Peyer's patch (tissue), 4 donors: ENCODE data around the gene PHF11. TPM values are rescaled to one million over a fixed set of nuclear protein-coding genes. Genes with fewer than 3 reads are reported as not detected.
A peak's percentile ranks its signal among the peaks of the same experiment; 100 is the strongest.

ENCODE experiments used
- DNase-seq, 3 donors: peaks; one replicate each; pipeline ENCODE4 v3.0.0-alpha.2; 2017 to 2019
- H3K27ac ChIP-seq, 4 donors: fragments of 200-600 bp; sonication (generic); one replicate each; pipeline ENCODE4 v1.5.1; 2016 to 2019
- H3K27me3 ChIP-seq, 2 donors: fragments of 200-600 bp; sonication (generic); one replicate each; pipeline ENCODE4 v1.5.1; 2019
- H3K36me3 ChIP-seq, 3 donors: fragments of 200-600 bp; sonication (generic); one replicate each; pipeline ENCODE4 v1.5.1; 2016 to 2019
- H3K4me1 ChIP-seq, 4 donors: fragments of 200-600 bp; sonication (generic); one replicate each; pipeline ENCODE4 v1.5.1; 2016 to 2019
- H3K4me3 ChIP-seq, 4 donors: fragments of 200-600 bp; sonication (generic); 1 replicate in 3 of 4; 2 replicates in 1 of 4; pipeline ENCODE4 v1.5.1; 2016 to 2019; ENCODE audit warnings: mild to moderate bottlenecking in 1 of 4
- H3K9me3 ChIP-seq, 4 donors: fragments of 200-600 bp; sonication (generic); one replicate each; pipeline ENCODE4 v1.5.1; 2016 to 2019; ENCODE audit warnings: mild to moderate bottlenecking in 1 of 4
- CTCF ChIP-seq, 6 experiments: fragments of 450-650 bp in 4 of 6; fragments of 200-600 bp in 2 of 6; sonication (generic) in 1 of 6; IDR thresholded peaks; one replicate each; pipeline ENCODE4 v1.5.1; 2017 to 2019; ENCODE audit warnings: antibody characterized with exemption in 6 of 6, mild to moderate bottlenecking in 3 of 6, moderate library complexity in 1 of 6
- POLR2A ChIP-seq, 2 donors: fragments of 450-650 bp; IDR thresholded peaks; one replicate each; pipeline ENCODE4 v1.5.1; 2017; ENCODE audit warnings: antibody characterized with exemption in 2 of 2, mild to moderate bottlenecking in 2 of 2, moderate library complexity in 2 of 2
- total RNA-seq, 4 donors: library from RNA; depleted of rRNA; stranded (reverse); fragments of >200 nt; gene quantifications; one replicate each; pipeline ENCODE4 v1.1.0, GENCODE V29; 2016

The PHF11 gene
- total RNA-seq, 4 donors from 2014 or later = 26.1 to 61.9 (median 57.4) TPM

- no peak for TF ChIP-seq CTCF (IDR thresholded peaks at IDR 0.05)
- TF ChIP-seq POLR2A (IDR thresholded peaks at IDR 0.05) = no peak
- DNase-seq = no peak
- H3K36me3 ChIP-seq = peaks cover 0 to 53% (median 0%) of the 10 kb centered on the region in 3 donors
Observed at GRCh38 chr13:49524740-49525501, 29.2 kb downstream of the PHF11 start.

GRCh38 chr13:49527123-49527522, 31.4 kb downstream of the PHF11 start:
- H3K27me3 ChIP-seq = no peaks in the 10 kb centered on the region
- H3K36me3 ChIP-seq = peaks cover 0 to 35% (median 0%) of the 10 kb centered on the region in 3 donors
- no peak overlapping the region for H3K27ac ChIP-seq
- no peaks in the 10 kb centered on the region for H3K9me3 ChIP-seq
- TF ChIP-seq POLR2A (IDR thresholded peaks at IDR 0.05) (no peak), CTCF (IDR thresholded peaks at IDR 0.05) (no peak)
- no peaks in the 10 kb centered on the region for H3K4me1 ChIP-seq
- H3K4me3 ChIP-seq = no peak overlapping the region
- DNase-seq = no peak

More at GRCh38 chr13:49524740-49525501, 29.2 kb downstream of the PHF11 start:
- Histone ChIP-seq H3K9me3 (no peaks in the 10 kb centered on the region), H3K27me3 (no peaks in the 10 kb centered on the region), H3K27ac (no peak overlapping the region), H3K4me1 (no peaks in the 10 kb centered on the region), H3K4me3 (no peak overlapping the region)

- DNase-seq = no peak
- TF ChIP-seq CTCF (IDR thresholded peaks at IDR 0.05) (no peak), POLR2A (IDR thresholded peaks at IDR 0.05) (no peak)
- Histone ChIP-seq H3K27ac (no peak overlapping the region), H3K27me3 (no peaks in the 10 kb centered on the region), H3K9me3 (no peaks in the 10 kb centered on the region), H3K36me3 (peaks cover 0 to 28% (median 0%) of the 10 kb centered on the region in 3 donors), H3K4me3 (no peak overlapping the region), H3K4me1 (no peaks in the 10 kb centered on the region)
Observed at GRCh38 chr13:49528161-49528560, 32.4 kb downstream of the PHF11 start.

GRCh38 chr13:49530457-49530856, 34.7 kb downstream of the PHF11 start:
- peak in 1 of 3 donors; percentile 44 for DNase-seq
- no peaks in the 10 kb centered on the region for H3K9me3 ChIP-seq

GRCh38 chr13:49532593-49532992, 36.8 kb downstream of the PHF11 start:
- Histone ChIP-seq H3K4me3 (no peak overlapping the region), H3K36me3 (peaks cover 0 to 13% (median 0%) of the 10 kb centered on the region in 3 donors), H3K27me3 (no peaks in the 10 kb centered on the region), H3K4me1 (no peaks in the 10 kb centered on the region), H3K27ac (no peak overlapping the region), H3K9me3 (no peaks in the 10 kb centered on the region)
- no peak for TF ChIP-seq CTCF (IDR thresholded peaks at IDR 0.05)
- TF ChIP-seq POLR2A (IDR thresholded peaks at IDR 0.05) = no peak
- DNase-seq = no peak

More at GRCh38 chr13:49530457-49530856, 34.7 kb downstream of the PHF11 start:
- TF ChIP-seq CTCF (IDR thresholded peaks at IDR 0.05) (no peak), POLR2A (IDR thresholded peaks at IDR 0.05) (no peak)
- H3K4me3 ChIP-seq = no peak overlapping the region
- no peaks in the 10 kb centered on the region for H3K4me1 ChIP-seq
- no peaks in the 10 kb centered on the region for H3K27me3 ChIP-seq
- peaks cover 0 to 25% (median 0%) of the 10 kb centered on the region in 3 donors for H3K36me3 ChIP-seq
- no peak overlapping the region for H3K27ac ChIP-seq
